PC-3 (cell line): ENCODE measurements around the gene VEGFB.

Experiments
- CTCF ChIP-seq: fragments of 300-600 bp; sonication (generic); conservative IDR thresholded peaks from 2 replicates; pipeline ENCODE4 v1.5.1; 2017; ENCODE audit warnings: antibody characterized with exemption, low read depth, mild to moderate bottlenecking, low read length
- EZH2 ChIP-seq: fragments of 300-600 bp; sonication (generic); IDR thresholded peaks from one replicate; pipeline ENCODE4 v1.6.1; 2017; ENCODE audit warnings: antibody characterized with exemption, mild to moderate bottlenecking, low read length; ENCODE audit not compliant: unreplicated experiment
- EZH2phosphoT487 ChIP-seq: fragments of 300-600 bp; sonication (generic); IDR thresholded peaks from 2 replicates; pipeline ENCODE4 v1.6.1; 2018; ENCODE audit warnings: mild to moderate bottlenecking, antibody characterized with exemption, low read length, borderline replicate concordance

DNA sequence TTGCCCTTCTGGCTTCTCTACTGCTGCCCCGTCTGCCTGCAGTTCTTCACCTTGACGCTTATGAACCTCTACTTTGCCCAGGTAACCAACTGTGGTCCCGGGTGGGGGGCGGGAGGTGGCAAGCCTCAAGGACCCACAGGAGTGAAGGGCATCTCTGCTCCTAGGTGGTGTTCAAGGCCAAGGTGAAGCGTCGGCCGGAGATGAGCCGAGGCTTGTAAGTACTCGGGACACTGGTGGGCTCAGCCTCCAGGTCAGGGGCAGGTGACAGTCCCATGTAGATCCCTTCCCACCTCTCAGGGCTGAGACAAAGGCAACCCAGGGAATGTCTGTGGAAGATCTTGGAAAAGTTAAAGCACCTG, 52.4 kb downstream of the VEGFB start:
- TF ChIP-seq CTCF (no peak), EZH2 (no peak), EZH2phosphoT487 (no peak)
